HG02678 (cell line): ENCODE results near the gene NPTXR.

Experiments
- ATAC-seq: cut with Tn5 transposase; IDR thresholded peaks from one replicate; pipeline ENCODE4 v1.9.1; 2021; ENCODE audit warnings: mild to moderate bottlenecking, moderate library complexity; ENCODE audit not compliant: unreplicated experiment

The NPTXR gene

GRCh38 chr22:38843657-38844314 lies at the start of gene NPTXR:
TSS of gene NPTXR (minus strand) at chr22:38844028.
- ATAC-seq, result no peak

DNA sequence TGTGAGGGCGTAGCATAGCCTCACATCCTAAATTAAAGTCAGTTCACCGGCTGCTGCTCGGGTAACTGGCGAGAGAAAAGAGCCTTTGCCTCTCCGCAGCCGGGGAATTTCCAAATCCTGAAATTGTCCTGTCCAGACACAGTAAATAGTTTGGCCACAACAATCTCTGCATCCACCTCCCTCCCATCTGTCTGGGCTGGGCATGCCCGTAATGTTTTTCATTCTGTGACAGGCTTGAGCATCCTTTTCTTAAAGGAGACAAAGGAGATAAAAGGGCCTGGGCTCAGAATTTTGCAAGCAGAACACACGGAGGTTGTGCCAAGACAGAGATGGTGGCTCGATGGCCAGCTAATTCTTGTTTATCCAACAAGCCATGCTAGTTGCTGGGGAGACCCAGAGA lies 47.4 kb upstream of the NPTXR start:
- ATAC-seq, result no peak

- ATAC-seq, result no peak
These were observed 46.5 kb upstream of the NPTXR start for GRCh38 chr22:38890377-38890776.

- ATAC-seq, result no peak
These were observed 42.5 kb upstream of the NPTXR start for GRCh38 chr22:38886333-38886732.

DNA sequence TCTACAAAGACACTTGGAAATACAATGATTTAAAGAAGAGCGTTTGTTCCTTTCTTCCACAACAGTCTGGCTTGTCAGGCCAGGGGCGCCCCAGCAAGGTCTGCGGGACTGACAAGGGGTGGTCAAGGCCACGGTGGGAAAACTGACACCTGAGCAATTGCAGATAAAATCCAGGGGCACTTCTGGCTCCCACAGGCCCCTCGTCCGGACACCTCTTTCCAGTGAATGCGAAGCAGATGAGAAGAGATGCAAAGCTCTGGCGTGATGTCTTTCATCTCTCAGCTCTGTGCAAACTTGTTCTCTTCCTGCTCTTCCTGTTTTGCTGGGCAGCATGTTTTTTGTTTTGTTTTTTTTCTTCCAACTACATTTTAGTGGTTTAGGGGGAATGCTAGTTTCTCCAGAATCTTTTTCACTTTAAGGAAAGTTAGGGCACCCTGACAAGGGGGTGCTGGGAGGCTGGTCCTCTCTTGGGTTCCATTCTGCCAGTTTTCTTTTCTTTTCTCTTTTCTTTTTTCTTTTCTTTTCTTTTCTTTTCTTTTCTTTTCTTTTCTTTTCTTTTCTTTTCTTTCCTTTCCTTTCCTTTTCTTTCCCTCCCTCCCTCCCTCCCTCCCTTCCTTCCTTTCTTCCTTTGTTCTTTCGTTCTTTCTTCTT lies 39.3 kb upstream of the NPTXR start:
- ATAC-seq, result no peak

GRCh38 chr22:38881997-38882879 lies 38.4 kb upstream of the NPTXR start:
- no peak for ATAC-seq

GRCh38 chr22:38881464-38881871 lies 37.6 kb upstream of the NPTXR start:
- no peak for ATAC-seq

GRCh38 chr22:38879961-38880360 lies 36.1 kb upstream of the NPTXR start:
- ATAC-seq, result no peak

DNA sequence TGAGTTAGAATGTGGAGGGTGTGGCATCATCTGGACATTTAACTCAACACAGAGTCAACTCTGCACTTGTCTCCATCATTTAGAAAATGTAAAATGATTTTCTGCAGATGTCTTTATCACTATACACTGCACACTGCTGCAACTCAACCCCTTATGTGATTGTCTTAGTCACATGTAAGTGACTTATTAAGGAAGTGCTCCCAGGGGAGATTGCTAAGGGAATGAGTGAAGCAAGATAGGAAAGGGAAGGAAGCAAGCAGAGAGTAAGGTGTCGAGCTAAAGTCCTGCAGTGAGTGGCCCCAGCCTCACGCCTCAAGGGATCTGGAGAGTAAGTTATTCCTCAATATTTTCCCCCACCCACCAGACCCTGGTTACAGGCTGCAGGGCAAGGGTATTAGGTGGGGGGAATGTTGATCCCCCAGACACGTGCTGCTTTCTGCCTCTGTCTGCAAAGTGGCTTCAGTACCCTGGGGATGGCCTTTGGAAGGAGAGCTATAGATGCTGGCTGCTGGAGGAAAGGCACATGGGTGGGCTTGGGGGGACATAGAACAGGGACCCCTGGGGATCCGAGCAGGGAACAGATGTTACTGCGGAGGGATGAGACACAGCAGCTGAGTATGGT lies 35.4 kb upstream of the NPTXR start:
- no peak for ATAC-seq

DNA sequence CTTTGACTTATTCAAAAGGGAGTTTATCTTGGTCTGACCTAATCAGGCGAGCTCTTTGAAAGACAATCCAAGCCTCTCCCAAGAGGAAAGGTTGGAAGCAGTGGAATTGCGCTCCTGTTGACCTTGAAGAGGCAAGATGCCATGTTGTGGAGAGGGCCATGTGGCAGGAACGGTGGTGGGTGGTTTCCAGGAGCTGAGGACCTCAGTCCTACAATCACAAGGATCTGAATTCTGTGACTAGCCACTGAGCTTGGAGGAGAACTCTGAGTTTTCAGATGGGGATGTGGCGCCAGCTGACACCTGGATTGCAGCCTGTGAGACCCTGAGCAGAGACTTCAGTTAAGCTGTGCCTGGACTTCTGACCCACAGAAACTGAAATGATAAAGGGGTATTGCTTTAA lies 34.2 kb upstream of the NPTXR start:
- no peak for ATAC-seq

GRCh38 chr22:38874529-38875222 lies 30.8 kb upstream of the NPTXR start:
- ATAC-seq, result no peak

DNA sequence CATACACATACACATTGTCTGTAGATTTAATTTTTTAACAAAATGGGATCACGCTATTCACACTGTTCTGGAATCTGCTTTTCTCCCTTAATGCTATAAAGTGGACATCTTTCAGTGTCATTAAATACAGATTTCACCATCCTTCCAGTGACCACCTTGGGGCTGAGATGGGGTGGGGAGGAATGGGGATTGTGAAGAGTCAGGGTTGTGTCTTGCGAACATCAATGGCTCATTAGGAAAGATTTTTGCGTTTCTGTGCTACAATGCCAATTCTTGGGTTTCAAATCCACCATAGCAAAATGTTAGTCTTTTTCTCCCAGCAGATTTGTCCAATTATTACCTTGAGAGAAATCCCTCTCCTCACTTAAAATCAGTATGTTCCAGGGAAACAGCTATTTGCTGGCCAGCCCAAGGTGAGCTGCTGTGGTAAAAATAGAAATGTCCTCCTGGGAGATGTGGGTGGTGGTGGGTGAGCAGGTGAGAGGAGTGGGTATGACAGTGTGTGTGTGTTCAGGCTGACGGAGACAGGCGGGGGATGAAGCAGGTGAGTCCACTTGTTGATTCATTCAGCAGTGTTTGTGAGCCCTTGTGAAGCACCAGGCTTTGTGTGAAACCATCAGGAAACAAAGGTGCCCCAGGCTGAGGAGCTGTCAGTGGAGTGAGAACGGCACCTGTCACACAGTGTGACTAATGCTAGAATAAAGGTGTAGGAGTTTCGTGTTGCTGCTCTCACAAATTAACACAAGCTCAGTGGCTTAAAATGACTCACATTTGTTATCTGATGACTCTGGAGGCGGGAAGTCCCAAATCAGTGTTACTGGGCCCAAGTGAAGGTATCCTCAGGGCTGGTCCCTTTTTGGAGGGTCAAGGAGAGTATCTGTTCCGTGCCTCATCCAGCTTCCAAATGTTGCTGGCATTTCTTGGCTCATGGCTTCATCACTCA lies 29.9 kb upstream of the NPTXR start:
- ATAC-seq, result no peak

- no peak for ATAC-seq
These were observed 29.0 kb upstream of the NPTXR start for GRCh38 chr22:38872831-38873248.

GRCh38 chr22:38872172-38872830 lies 28.5 kb upstream of the NPTXR start, which contains the start of gene CBX6:
TSS of gene CBX6 (minus strand) at chr22:38872216. CDS start at chr22:38872190, 26 bp downstream.
- ATAC-seq, result peak; percentile 73

DNA sequence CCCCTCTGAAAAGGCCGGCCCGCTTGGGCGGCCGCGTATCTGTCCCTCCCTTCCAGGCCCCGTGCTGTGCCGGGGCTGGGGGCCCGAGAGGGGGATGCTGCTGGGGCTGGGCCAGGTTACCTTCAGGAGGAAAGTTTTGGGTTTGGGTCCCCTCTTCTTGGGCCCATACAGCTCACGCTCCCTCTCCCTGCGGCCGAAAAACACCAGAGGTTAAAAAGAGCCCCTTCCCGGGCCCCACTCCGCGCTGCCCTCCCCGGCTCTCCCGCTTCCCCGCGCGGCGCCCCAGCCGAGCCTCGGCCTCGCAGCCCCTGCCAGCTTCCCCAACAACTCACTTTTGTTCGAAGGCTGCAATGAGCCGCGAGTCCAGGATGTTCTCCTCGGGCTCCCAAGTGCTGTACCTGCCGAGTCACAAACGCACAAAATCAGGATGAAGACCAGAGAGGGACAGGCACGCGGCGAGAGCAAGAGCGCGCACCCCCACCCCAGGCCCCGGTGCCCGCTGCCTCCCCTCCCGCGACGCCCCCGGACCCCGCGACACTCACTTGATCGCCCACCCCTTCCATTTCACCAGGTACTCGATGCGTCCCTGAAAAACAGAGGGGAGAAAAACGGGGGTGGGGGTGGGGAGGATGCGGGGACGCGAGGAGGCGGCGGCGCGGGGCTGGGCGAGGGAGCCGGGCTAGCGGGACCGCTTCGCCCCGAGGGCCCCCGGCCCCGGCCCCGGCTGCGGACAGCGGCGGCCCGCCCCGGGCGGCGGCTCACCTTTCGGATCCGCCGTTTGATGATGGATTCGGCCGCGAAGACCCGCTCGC lies 27.7 kb upstream of the NPTXR start:
- ATAC-seq, result no peak

DNA sequence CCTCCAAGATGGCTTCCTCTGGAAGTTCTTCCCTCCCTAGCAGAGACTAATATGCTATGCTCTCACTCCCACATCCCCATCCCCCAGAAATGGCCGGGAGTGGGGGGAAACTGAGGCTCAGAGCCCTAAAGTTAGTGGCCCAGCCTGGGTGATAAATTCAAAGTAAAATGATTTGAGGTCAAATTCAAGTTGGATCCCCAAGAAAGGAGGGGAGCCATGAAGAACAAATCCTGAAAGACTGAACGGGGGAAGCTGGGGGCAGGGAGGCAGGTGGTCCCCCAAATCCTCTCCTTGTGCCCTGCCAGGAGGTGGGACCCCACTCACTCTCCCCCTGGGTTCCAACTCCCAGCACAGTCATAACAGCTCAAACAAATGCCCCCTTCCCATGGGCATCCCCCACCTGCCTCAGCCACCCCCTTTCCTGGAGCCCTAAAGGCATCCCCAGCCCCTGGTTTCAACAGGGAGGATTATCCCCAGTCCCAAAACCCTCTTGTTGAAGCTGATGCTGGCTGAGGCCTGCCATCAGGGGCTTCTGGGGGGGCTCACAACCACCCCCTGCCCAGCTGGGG lies 27.0 kb upstream of the NPTXR start:
- ATAC-seq, result no peak

GRCh38 chr22:38870312-38870741 lies 26.5 kb upstream of the NPTXR start:
- ATAC-seq, result no peak

- ATAC-seq, result no peak
These were observed 25.8 kb upstream of the NPTXR start for GRCh38 chr22:38869663-38870062.
